GM11168 (cell line): ENCODE measurements around the gene RALGAPB.
"Not testable (repeated sequence)": the region's sequence is repeated elsewhere in the genome, so short reads cannot be mapped to it uniquely, and the experiment has no call there.

Experiments
- in situ Hi-C: fragments of 300-500 bp; cut with MboI; formaldehyde crosslinking; loops from one replicate; pipeline ENCODE4 v1.12.0; 2022; ENCODE audit warnings: low sequenced_read_pairs; ENCODE audit not compliant: unreplicated experiment

The RALGAPB gene

DNA sequence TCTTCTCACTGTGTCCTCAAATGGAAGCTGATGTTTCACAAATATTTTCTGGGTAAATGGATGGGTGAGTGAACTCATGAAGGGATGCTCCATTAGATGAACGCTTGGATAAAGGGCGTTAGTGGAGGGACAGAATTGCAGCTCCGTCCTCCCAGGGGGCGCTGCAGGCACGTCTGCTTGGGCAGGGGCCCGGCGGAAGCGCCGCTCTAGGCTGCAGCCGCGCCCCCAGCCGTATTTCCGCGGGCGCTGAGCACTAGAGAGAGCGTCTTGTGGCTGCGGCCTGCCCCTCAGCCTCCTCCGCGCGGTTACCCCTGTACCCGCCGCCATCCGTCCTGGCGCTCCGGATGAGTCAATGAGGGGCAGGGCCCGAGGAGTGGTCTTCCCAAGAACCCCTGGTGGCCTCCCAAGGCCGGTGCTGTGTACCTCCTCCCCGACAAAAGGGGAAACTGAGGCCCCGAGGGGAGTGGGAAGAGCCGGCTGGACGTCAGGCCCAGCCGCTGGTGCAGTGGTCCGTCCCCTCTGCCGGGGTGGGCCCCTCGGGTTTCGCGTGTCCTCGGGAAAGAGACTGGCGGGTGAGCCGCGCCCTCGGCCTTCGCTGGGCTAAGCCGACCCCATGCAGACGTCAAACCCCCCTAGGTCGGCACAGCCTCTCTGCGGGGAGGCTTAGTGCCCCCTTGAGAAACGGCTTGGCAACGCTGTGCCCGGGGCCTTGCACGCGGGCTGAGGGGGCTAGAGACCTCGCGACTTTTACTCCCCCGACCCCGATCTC, 26.0 kb upstream of the RALGAPB start:
- in situ Hi-C loops: no loop called here

DNA sequence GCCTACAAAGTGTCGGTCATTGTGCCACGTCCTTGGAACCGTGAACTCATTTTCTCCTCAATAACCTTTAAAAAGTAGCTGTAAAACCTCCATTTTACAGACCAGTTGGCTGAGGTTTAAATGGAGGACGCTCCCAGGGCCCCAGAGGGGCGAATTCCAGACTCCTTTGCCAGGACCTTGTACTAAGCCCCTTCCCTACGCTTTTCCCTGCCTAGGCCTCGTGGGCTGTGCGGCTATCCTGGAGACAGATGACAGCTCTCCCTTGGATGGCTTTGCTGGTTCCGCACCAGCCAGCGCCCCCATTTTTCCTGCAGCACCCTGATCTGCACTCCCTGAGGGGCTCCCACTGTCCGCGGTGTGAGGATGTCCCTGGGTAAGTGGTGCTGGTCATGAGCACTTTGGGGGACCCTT, 25.4 kb upstream of the RALGAPB start:
- in situ Hi-C loops: no loop called here

DNA sequence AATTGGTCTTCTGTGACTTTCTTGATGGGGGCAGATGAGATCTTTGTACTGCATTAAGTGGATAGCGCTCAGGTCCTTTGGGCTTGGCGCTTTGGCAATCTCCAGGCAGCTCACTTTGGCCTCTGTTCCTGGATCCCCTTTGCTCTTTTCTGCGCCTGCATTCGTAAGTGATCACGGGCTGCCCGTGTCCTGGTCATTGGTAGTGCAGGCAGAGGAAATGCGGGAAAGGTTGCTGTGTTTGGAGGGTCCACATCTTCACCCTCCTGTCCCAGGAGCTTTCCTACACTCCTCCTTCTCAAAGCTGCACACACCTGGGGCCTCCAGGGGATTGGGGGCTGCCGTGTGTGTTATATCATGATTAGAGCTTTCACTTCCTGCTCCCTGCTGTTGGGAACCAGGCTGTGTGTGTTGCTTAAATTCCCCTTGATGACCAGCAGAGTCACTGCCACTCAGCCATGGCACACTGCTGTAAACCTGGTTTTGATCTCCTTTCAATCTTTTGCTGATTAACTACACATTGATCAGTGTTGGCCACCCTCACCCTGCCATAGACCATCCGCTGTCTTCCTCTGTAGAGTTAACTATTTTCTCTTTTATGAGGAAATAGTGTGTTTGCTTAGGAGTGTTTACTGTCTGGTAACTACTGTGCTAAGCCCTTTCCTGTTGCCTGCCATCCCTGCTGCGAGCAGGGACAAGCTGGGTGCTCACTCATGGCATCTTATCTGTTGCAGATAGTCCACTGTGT, 24.5 kb upstream of the RALGAPB start:
- in situ Hi-C loops: no loop called here

DNA sequence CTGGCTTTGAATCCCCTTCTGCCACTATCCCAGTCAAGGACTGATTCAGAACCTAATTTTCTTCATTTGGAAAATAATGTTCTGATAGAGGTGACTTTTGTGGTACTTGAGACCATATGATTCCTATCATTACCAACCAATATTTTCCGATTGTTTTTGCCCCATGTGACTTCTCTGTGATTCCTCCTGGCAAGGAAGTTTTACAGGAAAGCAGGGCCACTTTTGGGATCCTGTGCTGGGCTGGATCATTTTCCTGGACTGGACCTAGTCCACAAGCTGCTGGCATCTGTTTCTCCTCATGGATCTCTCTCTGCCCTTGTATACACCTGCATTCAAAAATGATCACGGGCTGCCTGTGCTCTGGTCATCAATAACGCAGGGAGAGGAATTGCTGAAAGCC, 23.6 kb upstream of the RALGAPB start:
- in situ Hi-C loops: no loop called here

DNA sequence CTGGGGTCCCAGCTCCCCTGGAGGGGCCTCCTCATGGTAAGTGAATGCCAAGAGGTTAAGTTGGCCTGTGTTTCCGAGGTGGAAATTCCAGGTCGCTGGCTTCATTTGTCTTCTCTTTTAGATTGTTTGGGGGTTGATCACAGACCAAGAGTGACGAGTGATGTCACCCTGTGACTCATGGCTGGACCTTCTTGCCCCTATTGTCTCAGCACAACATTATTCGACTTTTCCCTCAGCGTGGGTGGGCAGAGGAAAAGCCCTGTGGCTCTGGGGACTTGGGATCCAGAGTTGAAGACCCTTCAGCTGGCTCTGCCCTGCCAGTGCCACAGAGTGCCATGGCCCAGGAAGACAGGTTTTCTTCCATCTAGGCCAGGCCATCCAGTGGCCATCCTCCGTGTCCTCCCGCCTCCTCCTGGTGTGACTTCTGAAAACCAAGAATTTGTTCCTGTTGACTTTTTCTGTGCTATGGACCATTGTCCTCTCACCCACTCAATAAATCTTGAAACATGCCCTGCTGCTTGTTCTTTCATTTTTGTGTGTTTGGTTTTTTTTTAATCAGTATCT, 22.1 kb upstream of the RALGAPB start:
- in situ Hi-C loops: no loop called here

DNA sequence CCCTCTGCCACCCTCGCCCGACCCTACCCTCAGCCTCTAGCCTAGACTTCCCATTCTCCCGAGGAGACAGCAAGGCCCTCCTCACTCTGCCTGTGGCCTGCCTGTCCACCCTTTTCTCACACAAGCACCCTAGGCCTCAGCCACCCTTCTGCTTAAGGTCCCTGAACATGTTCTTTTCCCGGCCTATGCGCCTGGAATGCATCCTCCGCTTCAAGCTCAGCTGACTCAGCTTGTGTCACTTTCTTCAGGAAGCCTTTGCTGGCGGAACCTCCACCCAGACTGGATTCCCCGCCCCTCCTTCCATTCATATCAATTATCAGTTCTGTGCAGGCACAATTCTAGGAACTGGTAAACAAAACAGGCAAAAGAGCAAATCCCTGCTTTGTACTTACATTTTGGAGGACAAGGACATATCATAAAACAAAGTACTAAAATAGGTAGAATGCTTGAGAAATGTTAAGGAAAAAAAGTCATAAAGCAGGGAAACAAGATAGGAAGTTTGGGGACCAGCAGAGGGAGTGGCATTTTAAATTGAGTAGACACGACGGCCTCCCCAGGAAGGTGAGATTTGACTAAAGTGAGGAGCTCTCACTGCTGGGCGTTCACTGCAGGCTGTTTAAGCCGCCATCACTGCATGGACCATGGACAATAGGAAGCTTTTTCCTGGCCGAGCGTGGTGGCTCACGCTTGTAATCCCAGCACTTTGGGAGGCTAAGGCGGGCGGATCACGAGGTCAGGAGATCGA, 19.6 kb upstream of the RALGAPB start:
- in situ Hi-C loops: no loop called here

DNA sequence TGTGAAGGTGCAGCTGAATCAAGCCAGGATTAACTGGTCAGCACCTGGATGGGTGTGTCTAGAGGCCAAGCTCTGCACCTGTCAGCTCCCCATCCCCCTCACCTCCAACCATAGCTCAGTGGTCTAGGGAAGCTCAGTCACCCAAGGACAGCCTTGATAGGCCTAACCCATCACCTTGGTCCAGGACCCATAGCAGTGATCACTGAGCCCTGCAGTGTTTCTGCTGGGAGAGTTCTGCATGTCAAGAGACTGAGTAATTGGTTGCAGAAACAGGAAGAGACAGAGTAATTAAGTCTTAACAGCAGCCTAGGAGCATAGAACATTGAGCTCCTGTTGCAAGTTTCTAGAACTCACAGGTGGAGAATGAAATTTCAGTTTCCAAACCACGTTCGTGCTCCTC, 18.7 kb upstream of the RALGAPB start:
- in situ Hi-C loops: no loop called here

DNA sequence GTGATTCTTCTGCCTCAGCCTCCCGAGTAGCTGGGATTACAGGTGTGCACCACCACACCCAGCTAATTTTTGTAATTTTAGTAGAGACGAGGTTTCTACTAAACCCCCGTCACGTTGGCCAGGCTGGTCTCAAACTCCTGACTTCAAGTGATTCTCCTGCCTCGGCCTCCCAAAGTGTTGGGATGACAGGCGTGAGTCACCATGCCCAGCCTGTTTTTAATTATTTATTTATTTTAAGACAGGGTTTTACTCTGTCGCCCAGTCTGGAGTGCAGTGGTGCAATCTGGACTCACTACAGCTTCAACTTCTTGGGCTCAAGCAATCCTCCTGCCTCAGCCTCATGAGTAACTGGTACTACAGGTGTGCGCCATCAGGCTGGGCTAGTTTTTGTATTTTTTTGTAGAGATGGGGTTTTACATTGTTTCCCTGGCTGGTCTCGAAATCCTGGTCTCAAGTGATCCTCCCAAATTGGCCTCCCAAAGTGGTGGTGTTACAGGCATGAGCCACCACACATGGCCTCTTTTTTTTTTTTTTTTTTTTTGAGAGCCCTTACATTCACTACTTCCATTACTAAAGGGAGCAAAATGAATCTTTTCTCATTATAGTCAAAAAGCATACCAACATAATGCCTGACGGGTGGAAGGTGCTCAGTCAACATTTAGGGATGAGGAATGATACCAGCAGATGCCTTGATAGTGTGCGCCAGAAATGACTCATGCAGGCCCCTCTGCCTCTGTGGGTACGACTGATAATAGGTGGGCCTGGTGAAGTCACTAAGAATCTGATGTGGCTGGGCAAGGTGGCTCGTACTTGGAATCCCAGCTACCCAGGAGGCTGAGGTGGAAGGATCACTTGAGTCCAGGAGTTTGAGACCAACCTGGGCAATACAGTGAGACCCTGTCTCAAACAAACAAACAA, 17.8 kb upstream of the RALGAPB start:
- in situ Hi-C loops: no loop called here

DNA sequence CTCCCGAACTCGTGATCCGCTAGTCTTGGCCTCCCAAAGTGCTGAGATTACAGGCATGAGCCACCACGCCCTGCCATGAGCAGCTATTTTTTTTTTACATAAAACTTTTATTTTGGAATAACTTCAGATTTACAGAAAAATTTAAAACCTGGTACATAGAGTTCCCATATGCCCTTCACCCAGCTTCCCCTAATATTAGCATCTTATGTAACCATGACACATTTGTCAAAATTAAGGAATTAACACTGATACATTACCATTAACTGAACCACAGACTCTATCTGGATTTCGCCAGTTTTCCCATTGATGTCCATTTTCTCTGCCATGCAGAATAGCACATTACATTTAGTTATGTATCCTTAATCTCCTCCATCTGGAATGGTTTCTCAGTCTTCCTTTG, 14.3 kb upstream of the RALGAPB start:
- in situ Hi-C loops: no loop called here

DNA sequence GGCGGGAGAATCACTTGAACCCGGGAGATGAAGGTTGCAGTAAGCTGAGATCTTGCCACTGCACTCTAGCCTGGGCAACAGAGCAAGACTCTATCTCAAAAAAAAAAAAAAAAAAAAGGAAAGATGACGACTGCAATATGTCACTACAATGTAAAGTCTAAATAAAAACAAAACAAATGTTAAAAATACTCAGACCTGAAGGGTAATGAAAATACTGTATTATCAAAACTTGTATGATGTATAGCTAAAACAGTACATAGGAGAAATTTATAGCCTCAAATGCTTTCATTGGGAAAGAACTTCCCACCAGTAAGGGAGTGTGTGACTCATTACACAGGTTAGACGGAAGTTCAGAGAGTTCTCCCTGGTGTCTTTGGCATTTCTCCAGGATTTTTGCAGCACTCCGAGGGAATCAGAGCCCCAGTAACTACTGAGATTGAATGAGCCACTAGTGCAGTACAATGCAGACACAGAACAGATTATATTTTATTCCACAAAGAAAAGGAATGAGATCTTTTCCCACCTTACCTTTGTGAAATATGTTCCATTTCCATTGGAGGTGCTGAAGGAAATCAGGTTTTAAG, 12.5 kb upstream of the RALGAPB start:
- in situ Hi-C loops: no loop called here

DNA sequence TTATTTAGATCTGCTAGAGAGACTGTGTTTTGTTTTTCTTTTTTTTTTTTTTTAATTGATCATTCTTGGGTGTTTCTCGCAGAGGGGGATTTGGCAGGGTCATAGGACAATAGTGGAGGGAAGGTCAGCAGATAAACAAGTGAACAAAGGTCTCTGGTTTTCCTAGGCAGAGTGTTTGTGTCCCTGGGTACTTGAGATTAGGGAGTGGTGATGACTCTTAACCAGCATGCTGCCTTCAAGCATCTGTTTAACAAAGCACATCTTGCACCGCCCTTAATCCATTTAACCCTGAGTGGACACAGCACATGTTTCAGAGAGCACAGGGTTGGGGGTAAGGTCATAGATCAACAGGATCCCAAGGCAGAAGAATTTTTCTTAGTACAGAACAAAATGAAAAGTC, 12.0 kb upstream of the RALGAPB start:
- in situ Hi-C loops: not testable (repeated sequence)

DNA sequence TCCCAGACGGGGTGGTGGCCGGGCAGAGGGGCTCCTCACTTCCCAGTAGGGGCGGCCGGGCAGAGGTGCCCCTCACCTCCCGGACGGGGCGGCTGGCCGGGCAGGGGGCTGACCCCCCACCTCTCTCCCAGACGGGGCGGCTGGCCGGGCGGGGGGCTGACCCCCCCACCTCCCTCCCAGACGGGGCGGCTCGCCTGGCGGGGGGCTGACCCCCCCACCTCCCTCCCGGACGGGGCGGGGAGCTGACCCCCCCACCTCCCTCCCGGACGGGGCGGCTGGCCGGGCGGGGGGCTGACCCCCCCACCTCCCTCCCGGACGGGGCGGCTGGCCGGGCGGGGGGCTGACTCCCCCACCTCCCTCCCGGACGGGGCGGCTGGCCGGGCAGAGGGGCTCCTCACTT, 11.5 kb upstream of the RALGAPB start:
- in situ Hi-C loops: not testable (repeated sequence)

DNA sequence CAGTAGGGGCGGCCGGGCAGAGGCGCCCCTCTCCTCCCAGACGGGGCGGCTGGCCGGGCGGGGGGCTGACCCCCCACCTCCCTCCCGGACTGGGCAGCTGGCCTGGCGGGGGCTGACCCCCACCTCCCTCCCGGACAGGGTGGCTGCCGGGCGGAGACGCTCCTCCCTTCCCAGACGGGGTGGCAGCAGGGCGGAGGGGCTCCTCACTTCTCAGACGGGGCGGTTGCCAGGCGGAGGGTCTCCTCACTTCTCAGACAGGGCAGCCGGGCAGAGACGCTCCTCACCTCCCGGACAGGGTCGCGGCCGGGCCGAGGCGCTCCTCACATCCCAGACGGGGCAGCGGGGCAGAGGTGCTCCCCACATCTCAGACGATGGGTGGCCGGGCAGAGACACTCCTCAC, 11.1 kb upstream of the RALGAPB start:
- in situ Hi-C loops: not testable (repeated sequence)

DNA sequence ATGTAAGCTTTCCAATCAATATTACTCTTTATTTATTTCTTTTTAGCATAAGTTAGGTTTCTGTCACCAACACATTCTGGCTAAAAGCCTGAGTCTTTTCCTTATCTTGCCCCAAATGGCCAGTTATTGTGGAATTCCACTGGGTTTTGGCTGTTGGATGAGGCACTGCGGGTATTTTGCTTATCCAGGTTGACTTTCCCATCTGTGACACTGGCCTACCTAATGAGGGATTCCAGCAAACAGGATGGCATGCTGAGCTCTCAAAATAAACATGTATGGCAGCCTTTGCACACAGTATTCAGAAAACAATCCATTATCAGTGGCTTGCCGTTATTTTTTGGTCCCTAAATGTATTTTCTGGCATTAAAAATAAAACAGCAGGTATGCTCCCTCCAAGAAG, 6.5 kb upstream of the RALGAPB start:
- in situ Hi-C loops: no loop called here

DNA sequence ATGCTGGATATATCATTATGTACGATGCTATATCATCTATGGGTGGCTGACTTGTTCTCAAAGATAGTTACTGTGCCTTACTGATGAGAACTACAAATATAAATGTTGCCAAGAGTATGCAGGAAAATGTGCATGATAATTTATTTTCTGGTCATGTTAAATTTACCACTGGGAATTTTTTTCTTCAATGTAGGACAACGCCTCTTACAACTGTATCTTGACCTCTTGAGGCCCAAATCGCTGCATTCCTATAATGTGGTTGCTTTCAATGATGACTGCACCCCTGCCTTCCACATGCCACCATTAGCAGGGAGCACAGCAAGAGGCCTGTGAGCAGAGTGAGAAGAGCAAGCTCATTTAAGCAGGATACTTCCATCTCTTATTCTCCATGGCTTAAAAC, 5.7 kb upstream of the RALGAPB start:
- in situ Hi-C loops: no loop called here

DNA sequence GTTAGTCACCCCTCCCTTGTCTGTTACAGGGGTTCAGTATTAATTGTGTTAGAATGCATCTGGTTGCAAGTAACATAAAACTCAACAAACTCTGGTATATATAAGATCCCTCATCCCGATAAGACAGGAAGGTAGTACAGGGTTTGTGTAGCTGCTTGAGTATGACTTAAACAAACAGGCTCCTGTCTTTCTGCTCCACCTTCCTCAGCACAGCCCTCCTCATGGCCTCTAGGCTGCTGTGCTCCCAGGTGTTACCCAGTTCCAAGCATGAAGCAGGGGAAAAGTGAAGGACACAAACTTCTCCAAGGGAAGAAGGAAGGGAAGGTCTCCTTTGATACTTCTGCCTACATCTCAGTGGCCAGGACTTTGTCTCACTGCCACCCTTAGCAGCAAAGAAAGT, 1.4 kb upstream of the RALGAPB start:
- in situ Hi-C loops: no loop called here

DNA sequence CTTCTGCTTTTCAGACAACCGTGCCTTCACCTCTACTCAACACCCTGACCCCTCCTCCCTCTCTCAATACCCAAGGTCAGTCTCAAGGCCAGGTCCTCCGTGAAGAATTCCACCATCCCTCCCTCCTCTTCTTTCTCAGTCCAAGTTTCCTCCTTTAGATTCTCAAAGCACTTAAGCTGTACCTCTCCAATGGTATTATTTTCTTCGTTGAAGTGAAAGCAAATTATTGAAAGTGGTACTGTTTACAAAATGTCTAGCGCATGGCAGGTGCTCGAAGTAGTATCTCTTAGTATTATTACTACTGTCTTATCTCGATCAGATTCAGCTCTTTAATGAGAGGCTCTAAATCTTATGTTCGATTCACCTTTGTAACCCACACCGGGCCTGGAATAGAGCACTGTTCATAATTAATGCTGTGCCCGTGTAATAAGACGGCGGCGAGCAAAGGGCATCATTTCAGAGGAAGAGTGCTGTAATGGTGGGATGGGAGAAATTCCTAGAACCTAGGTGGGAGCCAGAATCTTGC, 593 bp upstream of the RALGAPB start:
- in situ Hi-C loops: no loop called here

DNA sequence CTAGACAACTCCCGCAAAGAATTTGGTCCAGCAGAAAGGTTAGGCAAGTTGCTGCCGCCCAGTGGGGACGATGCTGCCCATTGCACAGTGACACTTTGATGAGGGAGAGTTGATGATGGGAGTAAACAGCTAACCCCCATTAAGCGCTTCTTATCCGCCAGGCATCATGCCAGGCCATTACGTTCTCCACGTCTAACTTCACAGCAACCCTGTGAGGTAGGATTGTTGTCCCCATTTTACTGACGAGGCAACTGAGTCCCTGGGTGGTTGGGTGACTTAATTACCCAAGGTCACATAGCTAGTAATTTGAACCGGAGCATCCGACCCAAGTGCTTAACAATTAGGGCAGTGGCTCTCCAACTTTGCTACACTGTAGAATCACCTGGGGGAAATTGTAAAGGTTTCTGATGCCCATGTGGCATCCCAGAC, 738 bp downstream of the RALGAPB start:
- in situ Hi-C loops: no loop called here

DNA sequence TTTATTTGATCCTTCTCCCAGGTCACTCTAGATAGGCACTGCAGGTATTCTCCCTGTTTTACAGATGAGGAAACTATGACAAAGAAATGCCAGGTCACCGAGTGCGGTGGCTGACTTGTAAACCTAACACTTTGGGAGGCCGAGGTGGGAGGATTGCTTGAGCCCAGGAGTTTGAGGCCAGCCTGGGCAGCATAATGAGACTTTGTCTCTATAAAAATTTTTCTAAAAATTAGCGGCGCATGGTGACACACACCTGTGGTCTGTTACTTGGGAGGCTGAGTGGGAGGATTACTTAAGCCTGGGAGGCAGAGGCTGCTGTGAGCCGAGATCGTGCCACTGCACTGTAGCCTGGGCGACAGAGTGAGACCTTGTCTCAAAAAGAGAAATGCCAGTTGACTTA, 5.1 kb downstream of the RALGAPB start:
- in situ Hi-C loops: no loop called here
